Glomerular visceral epithelial cell (primary cell): Measurements from ENCODE around the gene ZFYVE21.

Experiments used
- DNase-seq: peaks from one replicate; pipeline ENCODE4 v3.0.0-alpha.2; 2016; ENCODE audit errors: extremely low spot score

The ZFYVE21 gene

GRCh38 chr14:103725001-103725682 lies 9.5 kb downstream of the ZFYVE21 start:
- DNase-seq, result no peak

- no peak for DNase-seq
These were observed 10.3 kb downstream of the ZFYVE21 start for GRCh38 chr14:103725739-103726395.

- no peak for DNase-seq
These were observed 10.9 kb downstream of the ZFYVE21 start for GRCh38 chr14:103726474-103726873.

- DNase-seq, result no peak
These were observed 11.8 kb downstream of the ZFYVE21 start for GRCh38 chr14:103727313-103727980.

- DNase-seq, result no peak
These were observed 12.5 kb downstream of the ZFYVE21 start for GRCh38 chr14:103728141-103728540.

GRCh38 chr14:103728721-103729120 lies 13.1 kb downstream of the ZFYVE21 start:
- no peak for DNase-seq

GRCh38 chr14:103729496-103730448 lies 14.2 kb downstream of the ZFYVE21 start:
- DNase-seq, result no peak

- no peak for DNase-seq
These were observed 15.0 kb downstream of the ZFYVE21 start for GRCh38 chr14:103730490-103731035.

GRCh38 chr14:103731481-103731880 lies 15.9 kb downstream of the ZFYVE21 start:
- DNase-seq, result no peak

GRCh38 chr14:103731916-103732867 lies 16.6 kb downstream of the ZFYVE21 start:
- no peak for DNase-seq

GRCh38 chr14:103732868-103733620 lies 17.4 kb downstream of the ZFYVE21 start:
- DNase-seq, result no peak

GRCh38 chr14:103733651-103734050 lies 18.0 kb downstream of the ZFYVE21 start:
- DNase-seq, result no peak

- no peak for DNase-seq
These were observed 18.7 kb downstream of the ZFYVE21 start for GRCh38 chr14:103734081-103734888.

GRCh38 chr14:103735022-103735421 lies 19.4 kb downstream of the ZFYVE21 start:
- DNase-seq, result no peak

GRCh38 chr14:103735439-103735814 lies 19.8 kb downstream of the ZFYVE21 start:
- no peak for DNase-seq

GRCh38 chr14:103735815-103736545 lies 20.4 kb downstream of the ZFYVE21 start:
- no peak for DNase-seq

- DNase-seq, result no peak
These were observed 21.2 kb downstream of the ZFYVE21 start for GRCh38 chr14:103736546-103737431.
